HG02623 (cell line): Measurements from ENCODE around the gene C17orf114.

Source experiments
- ATAC-seq: cut with Tn5 transposase; IDR thresholded peaks from one replicate; pipeline ENCODE4 v1.9.1; 2021; ENCODE audit warnings: moderate library complexity; ENCODE audit not compliant: unreplicated experiment

Gene C17orf114

DNA sequence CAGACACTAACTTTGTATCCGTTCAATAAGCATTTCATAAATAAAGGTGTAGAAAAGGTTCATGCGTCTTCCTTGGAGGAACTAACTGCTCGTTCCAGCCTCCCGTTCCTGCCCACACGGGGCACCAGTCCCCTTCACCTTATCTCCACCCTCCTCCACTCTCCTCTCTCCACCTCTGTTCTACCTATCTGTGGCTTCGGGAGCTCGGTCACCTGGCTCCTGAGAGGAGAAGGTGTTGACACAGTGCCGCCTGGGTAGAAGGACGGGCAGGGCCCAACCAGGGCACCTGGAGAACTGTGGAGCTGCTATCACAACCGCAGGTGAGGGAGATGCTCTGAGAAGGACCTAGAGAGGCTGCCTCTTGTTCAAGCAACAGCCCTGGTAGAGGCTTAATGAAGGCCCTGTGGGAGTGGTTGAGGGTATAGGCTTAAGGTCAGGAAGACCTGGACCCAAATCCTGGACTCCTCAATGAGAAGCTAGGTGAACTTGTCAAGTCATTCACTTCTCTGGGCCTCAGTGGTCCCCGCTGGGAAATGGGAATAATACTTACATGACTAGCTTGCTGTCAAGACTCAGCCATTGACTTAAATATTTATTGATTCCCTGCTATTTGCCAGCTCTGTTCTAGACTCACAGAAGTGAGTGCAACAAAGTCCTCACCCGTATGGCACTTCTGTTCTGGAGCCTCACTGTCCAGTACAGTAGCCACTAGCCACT is 21.4 kb upstream of the C17orf114 start:
- ATAC-seq = no peak

DNA sequence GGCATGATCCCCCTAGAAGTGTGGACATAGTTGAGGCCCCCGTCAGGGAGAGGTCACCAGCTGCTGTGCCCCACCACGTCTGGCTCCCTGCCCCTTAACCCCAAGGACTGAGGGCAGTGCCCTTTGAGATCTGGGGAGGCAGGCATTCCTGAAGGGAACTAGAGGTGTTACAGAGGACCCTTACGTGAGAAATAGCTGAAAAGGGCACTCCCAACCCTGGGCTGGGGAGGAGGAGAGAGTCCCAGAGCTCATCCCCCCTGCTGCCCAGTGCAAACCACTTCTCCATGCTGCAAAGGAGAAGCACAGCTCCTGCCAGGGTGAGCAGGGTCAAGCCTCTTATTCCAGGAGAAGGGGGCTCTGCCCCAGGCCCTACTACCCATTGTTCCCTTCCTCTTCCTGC is 20.7 kb upstream of the C17orf114 start:
- ATAC-seq = no peak

DNA sequence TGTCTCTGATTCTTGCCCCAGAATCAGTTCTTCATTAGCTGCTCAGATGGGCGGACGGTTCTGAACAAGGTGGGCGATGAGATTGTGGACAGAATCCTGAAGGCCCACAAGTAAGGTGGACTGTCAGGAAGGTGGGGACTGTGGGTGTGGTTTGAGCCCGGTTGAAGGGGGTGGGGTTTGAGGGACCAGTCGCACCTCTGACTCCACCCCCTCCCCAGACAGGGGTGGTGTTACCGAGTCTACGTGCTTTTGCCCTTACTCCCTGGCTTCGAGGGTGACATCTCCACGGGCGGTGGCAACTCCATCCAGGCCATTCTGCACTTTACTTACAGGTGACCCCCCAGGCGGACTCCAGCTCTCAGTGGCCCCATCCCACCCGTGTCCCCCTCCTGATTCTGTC is 16.1 kb upstream of the C17orf114 start:
- no peak for ATAC-seq

DNA sequence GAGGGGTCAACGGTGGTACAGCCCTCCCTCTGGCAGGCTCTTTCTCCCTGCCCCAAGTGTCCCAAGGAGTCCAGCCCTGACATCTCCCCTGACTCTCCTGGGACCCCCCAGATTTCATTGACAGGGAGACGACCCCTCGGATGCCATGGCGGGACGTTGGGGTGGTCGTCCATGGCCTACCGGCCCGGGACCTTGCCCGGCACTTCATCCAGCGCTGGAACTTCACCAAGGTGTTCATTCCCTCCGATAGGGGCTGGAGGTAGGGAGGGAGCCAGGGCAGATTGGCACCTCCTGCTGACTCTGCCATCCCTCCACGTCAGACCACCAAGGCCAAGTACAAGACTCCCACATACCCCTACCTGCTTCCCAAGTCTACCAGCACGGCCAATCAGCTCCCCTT is 14.7 kb upstream of the C17orf114 start:
- no peak for ATAC-seq

GRCh38 chr17:4815043-4815675 is 13.0 kb upstream of the C17orf114 start:
- no peak for ATAC-seq

DNA sequence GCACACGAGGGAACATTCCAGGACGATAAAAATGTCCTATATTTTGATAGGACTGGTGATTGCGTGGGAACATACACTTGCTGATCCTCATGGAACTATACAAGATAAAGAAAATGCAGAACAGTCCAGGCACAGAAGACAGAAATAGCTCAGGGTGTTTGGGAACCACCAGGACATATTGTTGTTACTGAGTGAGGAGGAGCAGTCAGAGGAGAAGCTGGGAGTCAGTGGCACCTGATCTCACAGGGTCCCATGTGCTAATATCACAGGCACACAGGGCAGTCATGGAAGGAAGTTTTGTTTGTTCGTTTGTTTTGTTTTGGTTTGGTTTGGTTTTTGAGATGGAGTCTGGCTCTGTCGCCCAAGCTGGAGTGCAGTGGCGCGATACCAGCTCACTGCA is 10.6 kb upstream of the C17orf114 start:
- ATAC-seq = no peak

GRCh38 chr17:4811471-4811870 is 9.3 kb upstream of the C17orf114 start:
- ATAC-seq = no peak

DNA sequence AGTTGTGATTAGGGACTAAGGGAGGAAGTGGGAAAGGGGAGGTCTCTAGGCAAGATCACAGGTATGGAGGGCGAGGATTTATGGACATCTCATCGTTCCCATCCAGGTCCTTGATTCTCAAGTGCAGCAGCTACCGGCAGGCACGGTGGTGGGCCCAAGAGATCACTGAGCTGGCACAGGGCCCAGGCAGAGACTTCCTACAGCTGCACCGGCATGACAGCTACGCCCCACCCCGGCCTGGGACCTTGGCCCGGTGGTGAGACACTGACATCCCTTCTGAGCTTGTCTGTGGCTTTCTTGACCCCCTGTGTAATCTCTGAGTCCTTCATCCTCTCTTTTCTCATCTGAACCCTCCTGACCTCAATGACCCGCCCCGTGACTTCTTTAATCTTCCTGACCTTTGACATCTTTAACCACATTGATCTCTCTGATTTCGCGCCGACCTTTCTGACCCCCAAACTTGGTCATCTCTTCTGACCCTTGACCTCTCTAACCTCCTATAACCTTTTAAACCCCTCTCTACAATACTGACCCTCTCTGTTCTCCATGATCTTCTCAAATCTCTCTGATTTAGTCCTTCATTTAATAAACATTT is 8.7 kb upstream of the C17orf114 start:
- ATAC-seq = no peak

- no peak for ATAC-seq
These were observed 6.2 kb upstream of the C17orf114 start for GRCh38 chr17:4808378-4808767.

- no peak for ATAC-seq
These were observed 5.7 kb upstream of the C17orf114 start for GRCh38 chr17:4807605-4808377.

GRCh38 chr17:4806777-4807604 is 4.9 kb upstream of the C17orf114 start, which contains the start of gene PLD2:
PLD2 (plus strand) TSS chr17:4807152; CDS start chr17:4807773, 621 bp downstream.
- ATAC-seq = peak; percentile 92

- ATAC-seq = no peak
These were observed 4.3 kb upstream of the C17orf114 start for GRCh38 chr17:4806456-4806776.

DNA sequence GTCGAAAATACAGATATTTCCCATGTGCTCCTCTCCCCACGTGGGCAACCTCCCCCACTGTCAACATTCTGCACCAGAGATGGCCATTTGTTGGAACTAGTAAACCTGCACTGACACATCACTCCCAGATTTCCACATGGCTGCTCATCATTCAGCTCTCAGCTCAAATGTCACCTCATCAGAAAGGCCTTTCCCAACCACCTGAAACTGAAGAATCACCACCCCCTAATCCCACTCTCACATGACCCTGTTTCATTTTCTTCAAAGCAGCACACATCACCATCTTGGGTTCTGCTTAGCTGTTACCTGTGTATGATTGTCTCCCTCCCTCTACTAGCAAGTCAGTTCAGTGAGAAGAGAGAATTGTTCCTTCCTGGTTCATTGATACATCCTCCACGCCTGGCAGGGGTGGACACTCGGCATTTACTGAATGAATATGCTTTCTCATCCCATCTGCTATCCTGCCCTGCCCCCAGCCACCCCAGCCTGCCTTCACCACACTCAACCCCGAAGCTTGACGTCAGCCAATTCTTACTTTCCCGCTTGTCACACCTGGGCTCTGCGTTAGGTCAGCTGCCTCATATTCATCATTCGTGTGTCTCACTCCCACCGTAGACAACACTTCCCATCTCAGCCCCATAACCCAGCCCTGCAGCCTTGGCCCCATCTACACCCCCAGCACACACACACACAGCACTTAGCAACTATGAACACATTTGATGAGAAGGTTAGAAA is 1.5 kb downstream of the C17orf114 start:
- ATAC-seq = no peak

GRCh38 chr17:4796552-4796920 is 5.6 kb downstream of the C17orf114 start:
- no peak for ATAC-seq

DNA sequence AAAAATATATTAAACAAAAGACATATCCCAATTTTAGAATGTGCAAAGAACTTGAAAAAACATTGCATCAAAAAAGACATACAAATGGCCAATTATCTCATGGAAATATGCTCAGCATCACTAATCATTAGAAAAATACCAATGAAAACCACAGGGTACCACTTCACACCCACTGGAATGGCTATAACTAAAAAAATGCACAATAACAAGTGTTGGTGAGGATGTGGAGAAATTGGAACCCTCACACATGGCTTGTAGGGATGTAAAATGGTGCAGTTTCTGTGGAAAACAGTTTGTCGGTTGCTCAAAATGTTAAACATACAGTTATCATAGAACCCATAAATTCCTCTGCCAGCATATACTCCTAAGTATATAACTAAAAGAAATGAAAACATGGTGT is 7.0 kb downstream of the C17orf114 start:
- no peak for ATAC-seq

DNA sequence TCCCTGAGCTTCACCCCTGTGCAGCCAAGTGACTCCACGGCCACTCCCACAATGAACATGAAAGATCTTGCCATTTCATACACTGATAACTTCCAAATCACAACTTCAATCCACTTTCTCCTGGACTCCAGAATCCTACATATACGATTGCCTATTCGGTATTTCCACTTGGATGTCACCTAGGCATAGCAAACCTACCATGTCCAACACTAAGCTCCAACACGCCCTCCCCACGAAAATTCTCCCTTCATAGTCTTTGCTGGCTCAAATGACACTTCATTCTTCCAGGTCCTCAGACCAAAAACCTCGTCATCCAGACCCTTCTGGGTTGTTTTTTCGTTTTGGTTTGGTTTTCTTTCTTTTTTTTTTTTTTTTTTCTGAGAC is 11.4 kb downstream of the C17orf114 start:
- no peak for ATAC-seq

- peak; percentile 73 for ATAC-seq
These were observed 12.0 kb downstream of the C17orf114 start for GRCh38 chr17:4789951-4790704.

DNA sequence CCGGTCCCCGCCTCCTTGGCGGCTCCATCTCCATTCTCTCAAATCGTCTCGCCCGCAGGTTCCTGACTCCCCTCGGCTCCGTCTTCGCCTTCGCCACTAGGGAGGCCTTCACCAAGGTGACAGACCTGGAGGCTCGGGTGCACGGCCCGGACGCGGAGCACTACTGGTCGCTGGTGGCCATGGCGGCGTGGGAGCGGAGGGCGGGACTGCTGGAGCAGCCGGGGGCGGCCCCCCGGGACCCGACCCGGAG is 12.5 kb downstream of the C17orf114 start:
- ATAC-seq = no peak

- ATAC-seq = no peak
These were observed 13.1 kb downstream of the C17orf114 start, which contains the start of gene GLTPD2 for GRCh38 chr17:4788807-4789700. GLTPD2 (plus strand) TSS chr17:4788964; CDS start chr17:4789012, 48 bp downstream.
